ENCODE measurements around the gene LMNB1.
"Not testable (repeated sequence)": the region's sequence is repeated elsewhere in the genome, so short reads cannot be mapped to it uniquely, and the experiment has no call there.

The LMNB1 gene

DNA sequence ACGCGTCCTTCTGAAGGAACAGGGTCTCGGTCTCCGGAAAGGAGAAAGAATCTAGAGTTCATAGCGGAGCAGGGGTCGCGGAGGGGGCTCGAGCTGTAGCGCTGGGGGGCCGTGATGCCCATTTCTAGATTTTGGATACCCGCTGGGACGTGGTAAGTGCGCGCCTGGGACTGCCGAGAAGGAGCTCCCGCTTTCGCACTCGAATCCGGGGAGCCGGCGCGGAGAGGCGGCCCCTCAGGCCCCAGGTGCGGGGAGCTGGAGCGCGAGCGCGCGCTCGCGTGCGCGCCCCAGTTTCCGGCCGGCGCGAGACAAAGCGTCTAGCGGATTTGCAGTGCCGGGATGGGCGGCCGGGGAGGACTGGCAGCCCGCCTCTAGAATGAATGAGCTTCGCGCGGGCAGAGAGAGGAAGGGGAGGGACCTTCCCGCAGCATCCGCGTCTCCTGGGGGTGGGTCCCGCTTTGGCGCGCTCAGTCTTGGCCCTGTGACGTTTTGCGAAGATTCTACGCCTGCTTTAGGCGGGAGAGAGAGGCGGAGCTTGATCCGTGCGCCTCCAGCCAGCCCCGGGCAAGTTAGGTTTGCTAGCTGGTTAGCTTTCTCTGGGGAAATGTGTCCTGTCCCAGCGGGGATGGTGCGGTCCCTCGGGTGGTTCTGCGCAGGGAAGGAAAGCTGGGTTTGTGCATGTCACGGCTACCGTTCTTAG, 1.2 kb downstream of the LMNB1 start:
- peak; percentile 92 to 97 (median 97) for DNase-seq
- ChIA-PET CTCF (interaction anchor here (0.7 to 11.0 kb wide), 18 partner anchors 9 to 121 kb away, joined by 3 to 271 read pairs (median 5); no protein-coding TSS in a partner anchor), POLR2A (interaction anchor here (0.6 to 1.5 kb wide), 3 partner anchors 30 to 82 kb away, joined by 3 read pairs; no protein-coding TSS in a partner anchor)
- Histone ChIP-seq H3K4me3 (ENCODE audit: control insufficient read depth in 1 of 7, extremely low read depth in 1 of 7, insufficient read depth in 4 of 7, low read depth in 2 of 7, low read length in 6 of 7) (peak overlapping the region; percentile 66 to 98 (median 95)), H3K27ac (ENCODE audit: insufficient read depth in 1 of 2, low read depth in 1 of 2, low read length in 2 of 2, poor library complexity in 1 of 2, severe bottlenecking in 2 of 2) (peak overlapping the region; percentile 51 to 86), H3K27me3 (replicated peaks in 2 of 5; ENCODE audit: control insufficient read depth in 4 of 5, insufficient read depth in 5 of 5, low read length in 4 of 5) (no peaks in the 10 kb centered on the region), H3K4me1 (ENCODE audit: control extremely low read depth in 1 of 4, control insufficient read depth in 4 of 4, insufficient read depth in 4 of 4, low read length in 3 of 4) (peaks cover 11 to 39% (median 19%) of the 10 kb centered on the region in 4 experiments), H3K36me3 (ENCODE audit: control insufficient read depth in 4 of 4, insufficient read depth in 4 of 4, low read length in 3 of 4) (peaks cover 0 to 3% (median 0%) of the 10 kb centered on the region in 4 experiments), H3K9me3 (ENCODE audit: control extremely low read depth in 1 of 5, control insufficient read depth in 4 of 5, insufficient read depth in 2 of 5, low read depth in 1 of 5, low read length in 4 of 5) (no peaks in the 10 kb centered on the region)
- under 1% methylated on average over 60 of the region's 66 CpGs for WGBS (ENCODE audit: insufficient coverage)

DNA sequence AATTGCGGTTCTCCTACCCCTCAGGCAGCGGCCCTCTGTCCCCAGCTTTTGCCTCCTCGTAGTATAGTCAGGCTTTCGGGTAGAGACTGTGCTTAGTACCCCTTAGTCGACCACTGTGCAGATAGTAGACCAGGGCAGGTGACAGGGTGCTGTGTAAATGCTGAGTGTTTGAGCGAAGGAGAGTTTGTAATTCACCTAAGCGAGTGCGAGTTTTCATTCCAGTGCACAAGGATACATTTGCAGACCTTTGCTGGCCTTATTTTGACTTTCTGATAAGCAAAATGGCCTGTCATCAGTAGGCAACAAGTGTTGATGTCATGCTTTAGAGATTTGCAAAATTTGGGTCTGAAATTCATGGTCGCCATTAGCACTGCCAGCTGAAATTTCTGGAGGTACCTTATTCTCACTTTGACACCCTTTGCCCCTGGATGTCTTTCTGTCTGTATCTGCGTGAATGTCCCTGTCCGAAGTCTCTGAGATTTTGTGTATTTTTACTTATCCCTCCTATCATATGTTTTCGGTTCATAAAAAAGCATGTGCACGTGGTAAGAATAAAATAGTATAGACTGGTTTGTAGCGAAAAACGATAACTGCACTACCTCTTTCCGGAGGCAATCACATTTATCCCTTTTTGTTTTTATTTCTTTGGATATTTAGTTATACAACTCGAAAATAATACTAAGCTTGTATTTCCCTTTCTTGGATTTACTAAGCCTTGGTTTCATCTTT, 1.9 kb downstream of the LMNB1 start:
- Histone ChIP-seq H3K4me1 (ENCODE audit: control extremely low read depth in 1 of 4, control insufficient read depth in 4 of 4, insufficient read depth in 4 of 4, low read length in 3 of 4) (peaks cover 11 to 42% (median 20%) of the 10 kb centered on the region in 4 experiments), H3K4me3 (ENCODE audit: control insufficient read depth in 1 of 7, extremely low read depth in 1 of 7, insufficient read depth in 4 of 7, low read depth in 2 of 7, low read length in 6 of 7) (peak overlapping the region; percentile 66 to 98 (median 95)), H3K36me3 (ENCODE audit: control insufficient read depth in 4 of 4, insufficient read depth in 4 of 4, low read length in 3 of 4) (peaks cover 0 to 3% (median 0%) of the 10 kb centered on the region in 4 experiments), H3K9me3 (ENCODE audit: control extremely low read depth in 1 of 5, control insufficient read depth in 4 of 5, insufficient read depth in 2 of 5, low read depth in 1 of 5, low read length in 4 of 5) (no peaks in the 10 kb centered on the region), H3K27me3 (replicated peaks in 2 of 5; ENCODE audit: control insufficient read depth in 4 of 5, insufficient read depth in 5 of 5, low read length in 4 of 5) (no peaks in the 10 kb centered on the region), H3K27ac (ENCODE audit: insufficient read depth in 1 of 2, low read depth in 1 of 2, low read length in 2 of 2, poor library complexity in 1 of 2, severe bottlenecking in 2 of 2) (peak overlapping the region; percentile 51 to 86)
- 20% methylated on average over 7 of the region's 17 CpGs for WGBS (ENCODE audit: insufficient coverage)
- ChIA-PET POLR2A (interaction anchor here (0.6 kb wide), 1 partner anchor 30 kb away, joined by 3 read pairs; no protein-coding TSS in a partner anchor), CTCF (interaction anchor here (0.9 to 11.0 kb wide), 18 partner anchors 8 to 279 kb away, joined by 3 to 271 read pairs (median 5); no protein-coding TSS in a partner anchor)
- no peak for DNase-seq

DNA sequence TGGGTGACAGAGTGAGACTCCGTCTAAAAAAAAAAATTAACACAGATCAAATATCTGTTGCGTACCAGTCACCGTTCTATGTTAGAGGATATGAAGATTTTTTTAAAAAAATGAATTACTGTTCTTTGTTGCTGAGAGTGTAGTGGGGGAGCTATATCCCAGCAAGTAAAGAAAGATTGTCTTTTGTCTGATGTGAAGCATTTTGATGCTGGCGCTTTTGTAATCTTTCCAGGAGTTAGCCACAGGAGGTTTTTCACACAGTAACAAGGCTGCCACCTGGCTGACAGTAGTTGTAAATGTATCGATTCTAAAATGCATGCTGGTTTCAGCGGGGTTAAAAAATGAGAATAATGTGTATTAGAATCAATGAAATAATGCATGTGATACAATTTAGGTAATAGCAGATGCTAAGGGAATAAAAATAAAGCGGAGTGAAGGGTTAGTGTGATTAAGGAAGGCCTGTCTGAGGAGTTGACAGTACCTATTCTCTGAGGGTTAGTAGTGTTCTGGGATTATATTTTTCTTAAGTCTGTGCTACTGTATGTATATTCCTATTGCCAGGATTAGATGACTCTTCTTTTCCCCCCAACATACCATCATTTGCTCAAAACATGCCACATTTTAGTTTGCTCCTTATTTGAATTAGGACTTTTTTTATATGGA, 3.4 kb downstream of the LMNB1 start:
- CTCF ChIA-PET: interaction anchor here (0.6 to 11.0 kb wide), 20 partner anchors 9 to 597 kb away, joined by 3 to 271 read pairs (median 4); no protein-coding TSS in a partner anchor
- DNase-seq: peak; percentile 78 to 84 (median 84)
- no peaks in the 10 kb centered on the region for H3K9me3 ChIP-seq (ENCODE audit: control extremely low read depth in 1 of 5, control insufficient read depth in 4 of 5, insufficient read depth in 2 of 5, low read depth in 1 of 5, low read length in 4 of 5)
- WGBS (ENCODE audit: insufficient coverage): 49% methylated on average over 2 of the region's 7 CpGs
- POLR2A ChIA-PET: interaction anchor here (0.7 to 0.8 kb wide), 2 partner anchors 14 to 102 kb away, joined by 3 read pairs; no protein-coding TSS in a partner anchor
- H3K36me3 ChIP-seq (ENCODE audit: control insufficient read depth in 4 of 4, insufficient read depth in 4 of 4, low read length in 3 of 4): peaks cover 0 to 3% (median 0%) of the 10 kb centered on the region in 4 experiments
- H3K27me3 ChIP-seq (replicated peaks in 2 of 5; ENCODE audit: control insufficient read depth in 4 of 5, insufficient read depth in 5 of 5, low read length in 4 of 5): no peaks in the 10 kb centered on the region
- H3K27ac ChIP-seq (ENCODE audit: insufficient read depth in 1 of 2, low read depth in 1 of 2, low read length in 2 of 2, poor library complexity in 1 of 2, severe bottlenecking in 2 of 2): no peak overlapping the region
- peaks cover 11 to 42% (median 20%) of the 10 kb centered on the region in 4 experiments for H3K4me1 ChIP-seq (ENCODE audit: control extremely low read depth in 1 of 4, control insufficient read depth in 4 of 4, insufficient read depth in 4 of 4, low read length in 3 of 4)
- H3K4me3 ChIP-seq (ENCODE audit: control insufficient read depth in 1 of 7, extremely low read depth in 1 of 7, insufficient read depth in 4 of 7, low read depth in 2 of 7, low read length in 6 of 7): peak overlapping the region in 1 of 7 experiments; percentile 88

DNA sequence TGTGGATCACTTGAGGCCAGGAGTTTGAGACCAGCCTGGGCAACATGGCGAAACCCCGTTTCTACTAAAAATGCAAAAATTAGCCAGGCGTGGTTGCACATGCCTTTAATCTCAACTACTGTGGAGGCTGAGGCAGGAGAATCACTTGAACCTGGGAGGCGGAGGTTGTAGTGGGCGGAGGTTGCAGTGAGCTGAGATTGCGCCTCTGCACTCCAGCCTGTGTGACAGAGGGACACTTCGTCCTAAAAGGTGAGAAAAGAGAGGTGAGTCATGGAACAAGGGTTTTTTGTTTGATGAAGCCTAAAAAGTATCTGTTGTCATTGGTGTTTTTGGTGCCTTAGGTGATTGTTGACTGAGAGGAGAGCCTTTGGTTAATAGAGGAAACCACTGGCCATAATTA, 11.5 kb downstream of the LMNB1 start:
- H3K27ac ChIP-seq (ENCODE audit: insufficient read depth in 1 of 2, low read depth in 1 of 2, low read length in 2 of 2, poor library complexity in 1 of 2, severe bottlenecking in 2 of 2); H3K4me1 ChIP-seq (ENCODE audit: control extremely low read depth in 1 of 4, control insufficient read depth in 4 of 4, insufficient read depth in 4 of 4, low read length in 3 of 4); H3K9me3 ChIP-seq (ENCODE audit: control extremely low read depth in 1 of 5, control insufficient read depth in 4 of 5, insufficient read depth in 2 of 5, low read depth in 1 of 5, low read length in 4 of 5); H3K36me3 ChIP-seq (ENCODE audit: control insufficient read depth in 4 of 4, insufficient read depth in 4 of 4, low read length in 3 of 4); H3K4me3 ChIP-seq (ENCODE audit: control insufficient read depth in 1 of 7, extremely low read depth in 1 of 7, insufficient read depth in 4 of 7, low read depth in 2 of 7, low read length in 6 of 7); POLR2A ChIA-PET; DNase-seq; CTCF ChIA-PET; H3K27me3 ChIP-seq (replicated peaks in 2 of 5; ENCODE audit: control insufficient read depth in 4 of 5, insufficient read depth in 5 of 5, low read length in 4 of 5): not testable (repeated sequence)
- WGBS (ENCODE audit: insufficient coverage): 95% methylated on average over 4 of the region's 7 CpGs

DNA sequence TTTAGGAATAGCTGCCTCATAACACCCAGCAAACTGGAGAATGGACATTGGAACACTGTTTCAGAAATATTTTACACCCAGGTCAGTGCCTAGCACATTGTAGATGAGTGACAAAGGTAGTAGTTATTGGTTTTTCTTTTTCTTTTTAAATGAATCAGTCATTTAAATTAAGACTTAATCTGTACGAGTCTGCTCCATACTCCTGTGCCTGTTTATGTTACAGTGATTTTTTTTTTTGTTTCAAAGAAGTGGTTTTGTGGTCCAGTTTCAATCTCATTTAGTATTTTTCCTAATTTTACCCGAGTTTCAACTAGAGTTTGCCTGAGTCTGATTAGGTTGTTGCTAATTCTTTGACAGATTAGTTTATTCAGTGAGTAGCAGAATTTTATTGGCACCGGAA, 16.2 kb downstream of the LMNB1 start:
- ChIA-PET POLR2A (no interaction called here), CTCF (interaction anchor here (0.5 to 3.0 kb wide), 5 partner anchors 11 to 213 kb away, joined by 3 to 22 read pairs (median 3); no protein-coding TSS in a partner anchor)
- Histone ChIP-seq H3K9me3 (ENCODE audit: control extremely low read depth in 1 of 5, control insufficient read depth in 4 of 5, insufficient read depth in 2 of 5, low read depth in 1 of 5, low read length in 4 of 5) (no peaks in the 10 kb centered on the region), H3K27ac (ENCODE audit: insufficient read depth in 1 of 2, low read depth in 1 of 2, low read length in 2 of 2, poor library complexity in 1 of 2, severe bottlenecking in 2 of 2) (no peak overlapping the region), H3K4me3 (ENCODE audit: control insufficient read depth in 1 of 7, extremely low read depth in 1 of 7, insufficient read depth in 4 of 7, low read depth in 2 of 7, low read length in 6 of 7) (no peak overlapping the region), H3K4me1 (ENCODE audit: control extremely low read depth in 1 of 4, control insufficient read depth in 4 of 4, insufficient read depth in 4 of 4, low read length in 3 of 4) (peaks cover 0 to 5% (median 2%) of the 10 kb centered on the region in 4 experiments), H3K27me3 (replicated peaks in 2 of 5; ENCODE audit: control insufficient read depth in 4 of 5, insufficient read depth in 5 of 5, low read length in 4 of 5) (no peaks in the 10 kb centered on the region), H3K36me3 (ENCODE audit: control insufficient read depth in 4 of 4, insufficient read depth in 4 of 4, low read length in 3 of 4) (peaks cover 0 to 9% (median 1%) of the 10 kb centered on the region in 4 experiments)
- 100% methylated on average over 1 of the region's 3 CpGs for WGBS (ENCODE audit: insufficient coverage)
- no peak for DNase-seq

DNA sequence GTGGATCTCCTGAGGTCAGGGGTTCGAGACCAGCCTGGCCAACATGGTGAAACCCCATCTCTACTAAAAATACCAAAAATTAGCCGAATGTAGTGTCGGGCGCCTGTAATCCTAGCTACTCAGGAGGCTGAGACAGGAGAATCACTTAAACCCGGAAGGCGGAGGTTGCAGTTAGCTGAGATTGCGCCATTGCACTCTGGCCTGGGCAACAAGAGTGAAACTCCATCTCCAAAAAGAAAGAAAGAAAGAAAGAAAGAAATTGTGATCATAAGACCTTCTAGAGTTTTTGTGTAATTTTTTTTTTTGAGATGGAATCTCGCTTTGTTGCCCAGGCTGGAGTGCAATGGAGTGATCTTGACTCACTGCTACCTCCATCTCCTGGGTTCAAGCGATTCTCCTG, 16.7 kb downstream of the LMNB1 start:
- H3K4me1 ChIP-seq (ENCODE audit: control extremely low read depth in 1 of 4, control insufficient read depth in 4 of 4, insufficient read depth in 4 of 4, low read length in 3 of 4); H3K27me3 ChIP-seq (replicated peaks in 2 of 5; ENCODE audit: control insufficient read depth in 4 of 5, insufficient read depth in 5 of 5, low read length in 4 of 5); H3K36me3 ChIP-seq (ENCODE audit: control insufficient read depth in 4 of 4, insufficient read depth in 4 of 4, low read length in 3 of 4); DNase-seq; POLR2A ChIA-PET; H3K4me3 ChIP-seq (ENCODE audit: control insufficient read depth in 1 of 7, extremely low read depth in 1 of 7, insufficient read depth in 4 of 7, low read depth in 2 of 7, low read length in 6 of 7); H3K9me3 ChIP-seq (ENCODE audit: control extremely low read depth in 1 of 5, control insufficient read depth in 4 of 5, insufficient read depth in 2 of 5, low read depth in 1 of 5, low read length in 4 of 5); H3K27ac ChIP-seq (ENCODE audit: insufficient read depth in 1 of 2, low read depth in 1 of 2, low read length in 2 of 2, poor library complexity in 1 of 2, severe bottlenecking in 2 of 2): not testable (repeated sequence)
- CTCF ChIA-PET: interaction anchor here (0.7 to 1.6 kb wide), 7 partner anchors 10 to 135 kb away, joined by 3 to 9 read pairs (median 3); no protein-coding TSS in a partner anchor
- 94% methylated on average over 9 of the region's 9 CpGs for WGBS (ENCODE audit: insufficient coverage)

Measured in common myeloid progenitor, CD34-positive (primary cell).